HEK293 (cell line): ENCODE measurements around the gene MAP4K5.
A peak's percentile ranks its signal among the peaks of the same experiment; 100 is the strongest.

Experiments
- CTCF ChIA-PET: fragments of 350-600 bp; formaldehyde crosslinking; extraction: SDS; loops from one replicate; lab custom pipeline; 2021; ENCODE audit warnings: antibody characterized with exemption; lab: Yijun Ruan, JAX
- POLR2A ChIA-PET: fragments of 300-600 bp; formaldehyde crosslinking; extraction: SDS; loops from one replicate; lab custom pipeline; 2020; ENCODE audit warnings: antibody characterized with exemption, inconsistent platforms; lab: Yijun Ruan, JAX
- H3K27ac ChIP-seq: fragments of 200-500 bp; sonication (Bioruptor generic); 2 replicates; pipeline ENCODE4 v1.5.1; 2014; ENCODE audit warnings: low read depth, low read length, control low read depth, inconsistent platforms; ENCODE audit errors: extremely low read depth
- H3K36me3 ChIP-seq, 2 experiments: fragments of 200-500 bp in 1 of 2; sonication (Bioruptor generic) in 1 of 2; 1 replicate in 1 of 2; 2 replicates in 1 of 2; pipeline ENCODE4 v1.5.1; 2014 to 2017; ENCODE audit warnings: inconsistent platforms in 2 of 2, low read length in 2 of 2; ENCODE audit not compliant: control insufficient read depth in 2 of 2, insufficient read depth in 1 of 2
- H3K4me1 ChIP-seq: fragments of 200-500 bp; sonication (Bioruptor generic); 2 replicates; pipeline ENCODE4 v1.5.1; 2014; ENCODE audit warnings: mild to moderate bottlenecking, low read length, inconsistent platforms; ENCODE audit not compliant: control insufficient read depth, insufficient read depth
- H3K4me3 ChIP-seq: 2 replicates; pipeline ENCODE4 v1.5.1; 2011; ENCODE audit warnings: low read depth, mild to moderate bottlenecking, control low read depth, low read length, moderate library complexity
- H3K9me3 ChIP-seq: fragments of 200-500 bp; sonication (Bioruptor generic); 2 replicates; pipeline ENCODE4 v1.5.1; 2014; ENCODE audit warnings: low read depth, low read length, inconsistent platforms; ENCODE audit not compliant: control insufficient read depth, insufficient read depth
- KLF16 ChIP-seq: fragments of 450-650 bp; formaldehyde crosslinking; IDR thresholded peaks from 2 replicates; pipeline ENCODE4 v1.5.1; 2017; ENCODE audit warnings: missing biosample characterization, missing genetic modification characterization
- KLF7 ChIP-seq: fragments of 450-650 bp; formaldehyde crosslinking; IDR thresholded peaks from 2 replicates; pipeline ENCODE4 v1.5.1; 2016; ENCODE audit warnings: missing biosample characterization, missing genetic modification characterization, borderline replicate concordance
- WT1 ChIP-seq: fragments of 450-650 bp; formaldehyde crosslinking; IDR thresholded peaks from 2 replicates; pipeline ENCODE4 v1.5.1; 2016; ENCODE audit warnings: missing biosample characterization, missing genetic modification characterization
- ZBTB7A ChIP-seq: fragments of 450-650 bp; formaldehyde crosslinking; IDR thresholded peaks from 2 replicates; pipeline ENCODE4 v1.5.1; 2016; ENCODE audit warnings: low read depth, missing biosample characterization, missing genetic modification characterization
- ZNF114 ChIP-seq: fragments of 450-650 bp; formaldehyde crosslinking; IDR thresholded peaks from 2 replicates; pipeline ENCODE4 v1.5.0; 2017; ENCODE audit warnings: missing biosample characterization, missing genetic modification characterization
- ZNF133 ChIP-seq: fragments of 450-650 bp; formaldehyde crosslinking; IDR thresholded peaks from 2 replicates; pipeline ENCODE4 v1.5.1; 2016; ENCODE audit warnings: missing biosample characterization, missing genetic modification characterization
- ZNF140 ChIP-seq: fragments of 450-650 bp; formaldehyde crosslinking; IDR thresholded peaks from 2 replicates; pipeline ENCODE4 v1.5.1; 2016; ENCODE audit warnings: missing biosample characterization, missing genetic modification characterization
- ZNF174 ChIP-seq: fragments of 450-650 bp; formaldehyde crosslinking; IDR thresholded peaks from 2 replicates; pipeline ENCODE4 v1.5.0; 2017; ENCODE audit warnings: missing biosample characterization, mild to moderate bottlenecking, missing genetic modification characterization
- ZNF2 ChIP-seq: fragments of 450-650 bp; formaldehyde crosslinking; IDR thresholded peaks from 2 replicates; pipeline ENCODE4 v1.5.1; 2016; ENCODE audit warnings: missing biosample characterization, missing genetic modification characterization
- ZNF211 ChIP-seq: fragments of 450-650 bp; formaldehyde crosslinking; IDR thresholded peaks from 2 replicates; pipeline ENCODE4 v1.5.1; 2016; ENCODE audit warnings: low read depth, missing biosample characterization, missing genetic modification characterization
- ZNF248 ChIP-seq: fragments of 450-650 bp; formaldehyde crosslinking; IDR thresholded peaks from 2 replicates; pipeline ENCODE4 v1.5.1; 2017; ENCODE audit warnings: missing biosample characterization, missing genetic modification characterization
- ZNF311 ChIP-seq: fragments of 450-650 bp; formaldehyde crosslinking; IDR thresholded peaks from 2 replicates; pipeline ENCODE4 v1.5.1; 2017; ENCODE audit warnings: missing biosample characterization, missing genetic modification characterization, borderline replicate concordance
- ZNF514 ChIP-seq: fragments of 450-650 bp; formaldehyde crosslinking; IDR thresholded peaks from 2 replicates; pipeline ENCODE4 v1.5.1; 2016; ENCODE audit warnings: missing biosample characterization, missing genetic modification characterization
- ZNF624 ChIP-seq: fragments of 450-650 bp; formaldehyde crosslinking; IDR thresholded peaks from 2 replicates; pipeline ENCODE4 v1.5.1; 2017; ENCODE audit warnings: missing biosample characterization, missing genetic modification characterization
- ZNF658 ChIP-seq: fragments of 450-650 bp; formaldehyde crosslinking; IDR thresholded peaks from 2 replicates; pipeline ENCODE4; 2016; ENCODE audit warnings: missing biosample characterization, missing genetic modification characterization
- ZNF768 ChIP-seq: fragments of 450-650 bp; formaldehyde crosslinking; IDR thresholded peaks from 2 replicates; pipeline ENCODE4 v1.5.1; 2018; ENCODE audit warnings: missing biosample characterization, mild to moderate bottlenecking, missing genetic modification characterization
- ZNF785 ChIP-seq: fragments of 450-650 bp; formaldehyde crosslinking; IDR thresholded peaks from 2 replicates; pipeline ENCODE4 v1.5.1; 2016; ENCODE audit warnings: missing biosample characterization, missing genetic modification characterization
- TF ChIP-seq, protein P1 (sequence below): fragments of 450-650 bp; formaldehyde crosslinking; IDR thresholded peaks from 2 replicates; pipeline ENCODE4 v1.5.1; 2017; ENCODE audit warnings: missing biosample characterization, missing genetic modification characterization
- TF ChIP-seq, protein P2 (sequence below): fragments of 450-650 bp; formaldehyde crosslinking; IDR thresholded peaks from 2 replicates; pipeline ENCODE4 v1.5.1; 2016; ENCODE audit warnings: missing biosample characterization, missing genetic modification characterization, borderline replicate concordance

The MAP4K5 gene

DNA sequence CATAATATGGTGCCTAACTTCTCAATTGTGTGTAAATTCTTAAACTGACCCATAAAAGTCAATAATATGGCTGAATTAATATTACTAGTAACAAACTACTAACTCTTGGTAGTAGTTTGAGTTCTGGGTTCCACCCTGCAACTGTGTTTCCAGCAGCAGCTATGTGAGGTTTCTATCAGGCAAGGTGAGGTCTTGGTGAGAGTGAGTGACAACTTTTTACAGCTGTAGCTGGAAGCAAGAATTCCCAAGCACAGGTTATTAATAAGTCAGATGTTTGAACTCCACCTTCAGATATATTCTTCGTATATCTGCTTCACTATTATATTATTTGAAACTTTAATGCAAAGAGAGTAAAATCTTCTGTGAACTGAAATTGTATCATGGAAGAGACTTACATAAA, 43.8 kb downstream of the MAP4K5 start:
- no peaks in the 10 kb centered on the region for H3K4me1 ChIP-seq
- TF ChIP-seq KLF16 (tag by site-specific recombination) (no peak), KLF7 (tag by site-specific recombination) (no peak), ZNF311 (tag by site-specific recombination) (no peak), ZNF624 (no peak), ZBTB7A (tag by site-specific recombination) (no peak), ZNF2 (no peak), ZNF174 (tag by site-specific recombination) (no peak), ZNF514 (tag by site-specific recombination) (no peak), WT1 (tag by site-specific recombination) (no peak), ZNF248 (tag by site-specific recombination) (no peak), ZNF140 (tag by site-specific recombination) (no peak), ZNF785 (tag by site-specific recombination) (no peak), ZNF658 (tag by site-specific recombination) (no peak), ZNF768 (tag by site-specific recombination) (no peak), ZNF114 (tag by site-specific recombination) (no peak)
- TF ChIP-seq, protein P1, sequence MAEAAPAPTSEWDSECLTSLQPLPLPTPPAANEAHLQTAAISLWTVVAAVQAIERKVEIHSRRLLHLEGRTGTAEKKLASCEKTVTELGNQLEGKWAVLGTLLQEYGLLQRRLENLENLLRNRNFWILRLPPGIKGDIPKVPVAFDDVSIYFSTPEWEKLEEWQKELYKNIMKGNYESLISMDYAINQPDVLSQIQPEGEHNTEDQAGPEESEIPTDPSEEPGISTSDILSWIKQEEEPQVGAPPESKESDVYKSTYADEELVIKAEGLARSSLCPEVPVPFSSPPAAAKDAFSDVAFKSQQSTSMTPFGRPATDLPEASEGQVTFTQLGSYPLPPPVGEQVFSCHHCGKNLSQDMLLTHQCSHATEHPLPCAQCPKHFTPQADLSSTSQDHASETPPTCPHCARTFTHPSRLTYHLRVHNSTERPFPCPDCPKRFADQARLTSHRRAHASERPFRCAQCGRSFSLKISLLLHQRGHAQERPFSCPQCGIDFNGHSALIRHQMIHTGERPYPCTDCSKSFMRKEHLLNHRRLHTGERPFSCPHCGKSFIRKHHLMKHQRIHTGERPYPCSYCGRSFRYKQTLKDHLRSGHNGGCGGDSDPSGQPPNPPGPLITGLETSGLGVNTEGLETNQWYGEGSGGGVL: no peak
- TF ChIP-seq, protein P2, sequence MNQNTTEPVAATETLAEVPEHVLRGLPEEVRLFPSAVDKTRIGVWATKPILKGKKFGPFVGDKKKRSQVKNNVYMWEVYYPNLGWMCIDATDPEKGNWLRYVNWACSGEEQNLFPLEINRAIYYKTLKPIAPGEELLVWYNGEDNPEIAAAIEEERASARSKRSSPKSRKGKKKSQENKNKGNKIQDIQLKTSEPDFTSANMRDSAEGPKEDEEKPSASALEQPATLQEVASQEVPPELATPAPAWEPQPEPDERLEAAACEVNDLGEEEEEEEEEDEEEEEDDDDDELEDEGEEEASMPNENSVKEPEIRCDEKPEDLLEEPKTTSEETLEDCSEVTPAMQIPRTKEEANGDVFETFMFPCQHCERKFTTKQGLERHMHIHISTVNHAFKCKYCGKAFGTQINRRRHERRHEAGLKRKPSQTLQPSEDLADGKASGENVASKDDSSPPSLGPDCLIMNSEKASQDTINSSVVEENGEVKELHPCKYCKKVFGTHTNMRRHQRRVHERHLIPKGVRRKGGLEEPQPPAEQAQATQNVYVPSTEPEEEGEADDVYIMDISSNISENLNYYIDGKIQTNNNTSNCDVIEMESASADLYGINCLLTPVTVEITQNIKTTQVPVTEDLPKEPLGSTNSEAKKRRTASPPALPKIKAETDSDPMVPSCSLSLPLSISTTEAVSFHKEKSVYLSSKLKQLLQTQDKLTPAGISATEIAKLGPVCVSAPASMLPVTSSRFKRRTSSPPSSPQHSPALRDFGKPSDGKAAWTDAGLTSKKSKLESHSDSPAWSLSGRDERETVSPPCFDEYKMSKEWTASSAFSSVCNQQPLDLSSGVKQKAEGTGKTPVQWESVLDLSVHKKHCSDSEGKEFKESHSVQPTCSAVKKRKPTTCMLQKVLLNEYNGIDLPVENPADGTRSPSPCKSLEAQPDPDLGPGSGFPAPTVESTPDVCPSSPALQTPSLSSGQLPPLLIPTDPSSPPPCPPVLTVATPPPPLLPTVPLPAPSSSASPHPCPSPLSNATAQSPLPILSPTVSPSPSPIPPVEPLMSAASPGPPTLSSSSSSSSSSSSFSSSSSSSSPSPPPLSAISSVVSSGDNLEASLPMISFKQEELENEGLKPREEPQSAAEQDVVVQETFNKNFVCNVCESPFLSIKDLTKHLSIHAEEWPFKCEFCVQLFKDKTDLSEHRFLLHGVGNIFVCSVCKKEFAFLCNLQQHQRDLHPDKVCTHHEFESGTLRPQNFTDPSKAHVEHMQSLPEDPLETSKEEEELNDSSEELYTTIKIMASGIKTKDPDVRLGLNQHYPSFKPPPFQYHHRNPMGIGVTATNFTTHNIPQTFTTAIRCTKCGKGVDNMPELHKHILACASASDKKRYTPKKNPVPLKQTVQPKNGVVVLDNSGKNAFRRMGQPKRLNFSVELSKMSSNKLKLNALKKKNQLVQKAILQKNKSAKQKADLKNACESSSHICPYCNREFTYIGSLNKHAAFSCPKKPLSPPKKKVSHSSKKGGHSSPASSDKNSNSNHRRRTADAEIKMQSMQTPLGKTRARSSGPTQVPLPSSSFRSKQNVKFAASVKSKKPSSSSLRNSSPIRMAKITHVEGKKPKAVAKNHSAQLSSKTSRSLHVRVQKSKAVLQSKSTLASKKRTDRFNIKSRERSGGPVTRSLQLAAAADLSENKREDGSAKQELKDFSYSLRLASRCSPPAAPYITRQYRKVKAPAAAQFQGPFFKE (tag by site-specific recombination): no peak
- TF ChIP-seq, all 188 proteins: peak for 0
- peaks cover 0 to 4% of the 10 kb centered on the region in 2 experiments; a peak in 2 of 3 replicates for H3K36me3 ChIP-seq
- no peaks in the 10 kb centered on the region for H3K9me3 ChIP-seq
- ChIA-PET CTCF (interaction anchor here (0.6 to 0.9 kb wide), 2 partner anchors 11 to 167 kb away, joined by 3 read pairs; no protein-coding TSS in a partner anchor), POLR2A (no interaction called here)
- no peak overlapping the region for H3K4me3 ChIP-seq
- H3K27ac ChIP-seq: no peak overlapping the region

DNA sequence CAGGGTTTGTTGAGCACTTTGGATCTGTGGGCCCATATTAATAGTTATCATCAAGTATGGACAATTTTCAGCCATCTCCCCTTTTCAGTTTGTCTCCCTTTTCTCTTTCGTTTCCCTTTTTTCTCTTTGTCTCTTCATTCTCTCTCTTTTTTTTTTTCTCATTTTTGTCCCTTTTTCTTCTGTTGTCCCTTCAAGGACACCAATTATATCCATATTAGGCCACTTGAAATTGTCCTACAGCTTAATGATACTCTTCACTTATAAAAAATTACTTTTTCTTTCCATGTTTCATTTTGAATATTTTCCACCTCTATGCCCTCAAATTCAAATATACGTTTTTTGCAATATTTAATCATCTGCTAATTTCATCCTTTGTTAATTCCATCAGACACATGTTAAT, 53.3 kb downstream of the MAP4K5 start:
- H3K4me3 ChIP-seq: no peak overlapping the region
- ChIA-PET CTCF (interaction anchor here (0.6 to 0.7 kb wide), 2 partner anchors 152 to 616 kb away, joined by 4 to 6 read pairs; no protein-coding TSS in a partner anchor), POLR2A (no interaction called here)
- H3K9me3 ChIP-seq: no peaks in the 10 kb centered on the region
- H3K27ac ChIP-seq: no peak overlapping the region
- TF ChIP-seq ZNF211: no peak
- peak; percentile 96 for TF ChIP-seq ZNF133 (tag by site-specific recombination)
- TF ChIP-seq, all 188 proteins: peak for 1
- peaks cover 26 to 27% of the 10 kb centered on the region in 2 experiments for H3K36me3 ChIP-seq
- no peaks in the 10 kb centered on the region for H3K4me1 ChIP-seq
